Activated naive CD8-positive, alpha-beta T cell treated with anti-CD3 and anti-CD28 coated beads for 36 hours (primary cell): ENCODE measurements around the gene HEMK1. TPM values are rescaled to one million over a fixed set of nuclear protein-coding genes. Genes with fewer than 3 reads are reported as not detected.

Experiments
- DNase-seq: peaks from one replicate; pipeline ENCODE4 v3.0.0; 2021
- H3K27ac Mint-ChIP-seq: one replicate; pipeline ENCODE4 v1.8.0; 2022; ENCODE audit warnings: mild to moderate bottlenecking, moderate library complexity, mixed read lengths
- H3K27me3 Mint-ChIP-seq: one replicate; pipeline ENCODE4 v1.8.0; 2022; ENCODE audit warnings: mild to moderate bottlenecking, mixed read lengths
- H3K36me3 Mint-ChIP-seq: one replicate; pipeline ENCODE4 v1.8.0; 2021; ENCODE audit warnings: mild to moderate bottlenecking, mixed read lengths
- H3K4me1 Mint-ChIP-seq: one replicate; pipeline ENCODE4 v1.8.0; 2021; ENCODE audit warnings: mixed read lengths
- H3K4me3 Mint-ChIP-seq: one replicate; pipeline ENCODE4 v1.8.0; 2022; ENCODE audit warnings: mild to moderate bottlenecking, moderate library complexity, mixed read lengths
- H3K9me3 Mint-ChIP-seq: one replicate; pipeline ENCODE4 v1.8.0; 2022; ENCODE audit warnings: mixed read lengths
- total RNA-seq, 2 experiments: library from RNA; stranded (reverse); gene quantifications; one replicate each; pipeline ENCODE4 v1.2.3, GENCODE V29; 2021

Gene HEMK1
- total RNA-seq, 2 experiments from 2014 or later, result 59.8 to 64.7 TPM

- DNase-seq, result no peak
- peaks cover 68% of the 10 kb centered on the region for H3K4me1 Mint-ChIP-seq
- H3K36me3 Mint-ChIP-seq, result peaks cover 55% of the 10 kb centered on the region
These were observed 51.1 kb downstream of the HEMK1 start for GRCh38 chr3:50620420-50620819.

GRCh38 chr3:50620820-50621219 lies 51.5 kb downstream of the HEMK1 start:
- H3K4me1 Mint-ChIP-seq, result peaks cover 64% of the 10 kb centered on the region
- peak overlapping the region; percentile 91 for H3K4me3 Mint-ChIP-seq
- H3K27ac Mint-ChIP-seq, result peak overlapping the region; percentile 79
- peaks cover 53% of the 10 kb centered on the region for H3K36me3 Mint-ChIP-seq
- H3K9me3 Mint-ChIP-seq, result no peaks in the 10 kb centered on the region
- H3K27me3 Mint-ChIP-seq, result no peaks in the 10 kb centered on the region
- DNase-seq, result no peak

More at GRCh38 chr3:50620420-50620819, 51.1 kb downstream of the HEMK1 start:
- H3K4me3 Mint-ChIP-seq, result peak overlapping the region; percentile 91
- H3K9me3 Mint-ChIP-seq, result no peaks in the 10 kb centered on the region
- H3K27me3 Mint-ChIP-seq, result no peaks in the 10 kb centered on the region
- peak overlapping the region; percentile 79 for H3K27ac Mint-ChIP-seq

- peak overlapping the region; percentile 95 for H3K27ac Mint-ChIP-seq
- no peak for DNase-seq
- peaks cover 75% of the 10 kb centered on the region for H3K4me1 Mint-ChIP-seq
- H3K4me3 Mint-ChIP-seq, result no peak overlapping the region
- H3K36me3 Mint-ChIP-seq, result peaks cover 59% of the 10 kb centered on the region
- no peaks in the 10 kb centered on the region for H3K27me3 Mint-ChIP-seq
- H3K9me3 Mint-ChIP-seq, result no peaks in the 10 kb centered on the region
These were observed 53.6 kb downstream of the HEMK1 start for GRCh38 chr3:50622881-50623280.

GRCh38 chr3:50623840-50624474 lies 54.6 kb downstream of the HEMK1 start:
- H3K9me3 Mint-ChIP-seq, result no peaks in the 10 kb centered on the region
- H3K27me3 Mint-ChIP-seq, result no peaks in the 10 kb centered on the region
- H3K4me1 Mint-ChIP-seq, result peaks cover 81% of the 10 kb centered on the region
- H3K4me3 Mint-ChIP-seq, result peak overlapping the region; percentile 72
- peaks cover 53% of the 10 kb centered on the region for H3K36me3 Mint-ChIP-seq
- H3K27ac Mint-ChIP-seq, result peak overlapping the region; percentile 95
- peak; percentile 75 for DNase-seq

- Mint-ChIP-seq H3K27me3 (no peaks in the 10 kb centered on the region), H3K27ac (peak overlapping the region; percentile 95), H3K36me3 (peaks cover 49% of the 10 kb centered on the region), H3K4me3 (peak overlapping the region; percentile 72), H3K9me3 (no peaks in the 10 kb centered on the region), H3K4me1 (peaks cover 79% of the 10 kb centered on the region)
- DNase-seq, result no peak
These were observed 55.3 kb downstream of the HEMK1 start for GRCh38 chr3:50624634-50625033.

- Mint-ChIP-seq H3K4me3 (peak overlapping the region; percentile 4), H3K4me1 (peaks cover 77% of the 10 kb centered on the region), H3K36me3 (peaks cover 43% of the 10 kb centered on the region), H3K27me3 (no peaks in the 10 kb centered on the region), H3K9me3 (no peaks in the 10 kb centered on the region), H3K27ac (peak overlapping the region; percentile 95)
- DNase-seq, result no peak
These were observed 56.2 kb downstream of the HEMK1 start for GRCh38 chr3:50625231-50626182.

- peaks cover 82% of the 10 kb centered on the region for H3K4me1 Mint-ChIP-seq
- H3K4me3 Mint-ChIP-seq, result no peak overlapping the region
- DNase-seq, result no peak
- H3K9me3 Mint-ChIP-seq, result no peaks in the 10 kb centered on the region
- H3K27ac Mint-ChIP-seq, result peak overlapping the region; percentile 20
- peaks cover 45% of the 10 kb centered on the region for H3K36me3 Mint-ChIP-seq
- H3K27me3 Mint-ChIP-seq, result no peaks in the 10 kb centered on the region
These were observed 57.1 kb downstream of the HEMK1 start for GRCh38 chr3:50626401-50626800.

GRCh38 chr3:50627407-50628051 lies 58.2 kb downstream of the HEMK1 start:
- Mint-ChIP-seq H3K4me3 (no peak overlapping the region), H3K9me3 (no peaks in the 10 kb centered on the region), H3K36me3 (peaks cover 44% of the 10 kb centered on the region), H3K4me1 (peaks cover 87% of the 10 kb centered on the region), H3K27ac (no peak overlapping the region), H3K27me3 (no peaks in the 10 kb centered on the region)
- no peak for DNase-seq

GRCh38 chr3:50628601-50629000 lies 59.3 kb downstream of the HEMK1 start:
- H3K36me3 Mint-ChIP-seq, result peaks cover 42% of the 10 kb centered on the region
- H3K4me1 Mint-ChIP-seq, result peaks cover 87% of the 10 kb centered on the region
- H3K9me3 Mint-ChIP-seq, result no peaks in the 10 kb centered on the region
- peak overlapping the region; percentile 40 for H3K27ac Mint-ChIP-seq
- no peak for DNase-seq
- H3K27me3 Mint-ChIP-seq, result no peaks in the 10 kb centered on the region
- no peak overlapping the region for H3K4me3 Mint-ChIP-seq

GRCh38 chr3:50630394-50630793 lies 61.1 kb downstream of the HEMK1 start:
- Mint-ChIP-seq H3K9me3 (no peaks in the 10 kb centered on the region), H3K36me3 (peaks cover 38% of the 10 kb centered on the region), H3K4me1 (peaks cover 83% of the 10 kb centered on the region), H3K4me3 (no peak overlapping the region), H3K27me3 (no peaks in the 10 kb centered on the region), H3K27ac (peak overlapping the region; percentile 34)
- no peak for DNase-seq

GRCh38 chr3:50630877-50631276 lies 61.6 kb downstream of the HEMK1 start:
- Mint-ChIP-seq H3K4me3 (no peak overlapping the region), H3K27me3 (no peaks in the 10 kb centered on the region), H3K36me3 (peaks cover 38% of the 10 kb centered on the region), H3K9me3 (no peaks in the 10 kb centered on the region), H3K27ac (no peak overlapping the region), H3K4me1 (peaks cover 83% of the 10 kb centered on the region)
- DNase-seq, result no peak

- Mint-ChIP-seq H3K27me3 (no peaks in the 10 kb centered on the region), H3K9me3 (no peaks in the 10 kb centered on the region), H3K36me3 (peaks cover 42% of the 10 kb centered on the region), H3K27ac (peak overlapping the region; percentile 71), H3K4me1 (peaks cover 82% of the 10 kb centered on the region), H3K4me3 (peak overlapping the region; percentile 40)
- no peak for DNase-seq
These were observed 63.1 kb downstream of the HEMK1 start for GRCh38 chr3:50632450-50632849.

- H3K4me1 Mint-ChIP-seq, result peaks cover 81% of the 10 kb centered on the region
- DNase-seq, result no peak
- H3K9me3 Mint-ChIP-seq, result no peaks in the 10 kb centered on the region
- H3K27ac Mint-ChIP-seq, result no peak overlapping the region
- peaks cover 43% of the 10 kb centered on the region for H3K36me3 Mint-ChIP-seq
- H3K4me3 Mint-ChIP-seq, result no peak overlapping the region
- H3K27me3 Mint-ChIP-seq, result no peaks in the 10 kb centered on the region
These were observed 64.0 kb downstream of the HEMK1 start for GRCh38 chr3:50633230-50633790.

GRCh38 chr3:50635066-50635465 lies 65.7 kb downstream of the HEMK1 start:
- no peaks in the 10 kb centered on the region for H3K27me3 Mint-ChIP-seq
- H3K4me3 Mint-ChIP-seq, result no peak overlapping the region
- no peak for DNase-seq
- peak overlapping the region; percentile 27 for H3K27ac Mint-ChIP-seq
- H3K4me1 Mint-ChIP-seq, result peaks cover 79% of the 10 kb centered on the region
- H3K9me3 Mint-ChIP-seq, result no peaks in the 10 kb centered on the region
- H3K36me3 Mint-ChIP-seq, result peaks cover 37% of the 10 kb centered on the region

- H3K27ac Mint-ChIP-seq, result peak overlapping the region; percentile 70
- no peak for DNase-seq
- H3K4me3 Mint-ChIP-seq, result no peak overlapping the region
- H3K36me3 Mint-ChIP-seq, result peaks cover 30% of the 10 kb centered on the region
- peaks cover 61% of the 10 kb centered on the region for H3K4me1 Mint-ChIP-seq
- H3K27me3 Mint-ChIP-seq, result no peaks in the 10 kb centered on the region
- H3K9me3 Mint-ChIP-seq, result no peaks in the 10 kb centered on the region
These were observed 67.7 kb downstream of the HEMK1 start for GRCh38 chr3:50637011-50637410.
